ENCODE results near the gene RNF14. TPM values are rescaled to one million over a fixed set of nuclear protein-coding genes. Genes with fewer than 3 reads are reported as not detected.

RNF14 gene
- polyA plus RNA-seq, 3 donors: 17.8 to 35.5 (median 25.9) TPM

DNA sequence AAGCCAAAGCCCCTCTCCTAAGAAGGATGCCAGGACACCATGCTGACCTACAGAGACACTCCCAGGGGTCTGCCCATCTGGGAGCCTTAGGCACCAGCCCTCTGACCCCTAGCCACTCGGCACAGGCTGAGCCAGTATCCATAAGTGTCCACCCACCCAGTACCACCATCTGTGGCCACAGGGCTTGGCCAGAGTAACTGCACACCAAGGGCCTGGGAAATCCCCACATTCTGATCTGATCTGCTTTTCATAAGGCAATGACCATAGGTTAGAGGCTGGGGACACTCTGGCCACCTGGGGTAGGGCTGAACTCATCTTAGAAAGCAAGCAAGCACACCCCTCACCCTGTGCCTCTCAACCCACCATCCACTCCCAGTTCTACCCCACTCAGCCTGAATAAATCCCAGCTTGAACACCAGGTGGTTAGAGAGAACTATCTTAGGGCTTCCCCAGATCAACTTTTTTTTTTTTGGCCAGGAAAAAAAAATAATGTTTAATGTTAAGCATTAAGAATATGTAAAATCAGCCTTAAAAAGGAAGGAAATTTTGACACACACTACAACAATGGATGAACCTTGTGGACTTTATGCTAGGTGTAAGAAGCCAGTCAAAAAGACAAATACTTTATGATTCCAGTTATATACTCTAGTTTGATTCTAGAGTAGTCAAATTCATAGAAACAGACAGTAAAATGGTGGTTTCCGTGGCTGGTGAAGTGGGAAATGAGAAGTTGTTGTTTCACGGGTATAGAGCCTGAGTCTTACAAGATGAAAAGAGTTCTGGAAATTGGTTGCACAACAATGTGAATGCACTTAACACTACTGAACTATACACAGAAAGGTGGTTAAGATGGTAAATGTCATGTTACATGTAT, 37.7 kb downstream of the RNF14 start:
- WGBS, 3 donors: 62 to 90% (median 71%) methylated on average over 3 of the region's 3 CpGs

DNA sequence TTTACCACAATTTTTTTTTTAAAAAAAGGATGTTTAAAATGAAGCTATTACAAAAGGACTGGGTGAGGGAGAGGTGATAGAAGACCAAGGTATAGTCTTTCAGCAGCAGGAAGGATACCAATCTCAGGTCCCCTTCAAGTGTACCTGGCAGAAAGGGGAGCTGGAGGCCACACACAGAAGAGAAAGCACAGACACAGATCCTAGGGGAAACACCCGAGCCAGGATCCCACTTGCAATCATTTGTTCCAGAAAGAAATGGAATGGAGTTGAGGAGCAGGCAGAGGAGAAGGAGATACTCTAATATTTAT, 38.3 kb downstream of the RNF14 start:
- no peak overlapping the region for H3K27ac ChIP-seq (ENCODE audit: low read depth, low read length)
- 88 to 100% (median 88%) methylated on average over 1 of the region's 1 CpG for WGBS, 3 donors

More for the DNA sequence above, 37.7 kb downstream of the RNF14 start:
- no peak overlapping the region for H3K27ac ChIP-seq (ENCODE audit: low read depth, low read length)

DNA sequence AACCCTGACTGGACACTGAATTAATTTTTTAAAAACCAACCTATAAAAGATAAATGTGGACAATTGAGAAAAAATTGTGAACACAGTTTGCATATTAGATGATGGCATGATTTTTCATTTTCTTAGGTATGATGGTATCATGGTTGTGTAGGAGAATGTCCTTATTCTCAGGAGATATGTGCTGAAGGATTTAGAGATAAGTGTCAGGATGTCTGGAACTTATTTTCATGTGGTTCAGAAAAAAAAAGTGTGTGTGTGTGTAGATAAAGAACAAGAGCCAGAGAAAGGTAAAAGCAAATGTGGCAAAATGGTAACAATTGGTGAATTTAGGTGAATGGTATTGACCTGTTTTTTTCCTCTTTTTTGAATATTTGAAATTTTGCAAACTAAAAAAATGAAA, 39.9 kb downstream of the RNF14 start:
- no peak overlapping the region for H3K27ac ChIP-seq (ENCODE audit: low read depth, low read length)

DNA sequence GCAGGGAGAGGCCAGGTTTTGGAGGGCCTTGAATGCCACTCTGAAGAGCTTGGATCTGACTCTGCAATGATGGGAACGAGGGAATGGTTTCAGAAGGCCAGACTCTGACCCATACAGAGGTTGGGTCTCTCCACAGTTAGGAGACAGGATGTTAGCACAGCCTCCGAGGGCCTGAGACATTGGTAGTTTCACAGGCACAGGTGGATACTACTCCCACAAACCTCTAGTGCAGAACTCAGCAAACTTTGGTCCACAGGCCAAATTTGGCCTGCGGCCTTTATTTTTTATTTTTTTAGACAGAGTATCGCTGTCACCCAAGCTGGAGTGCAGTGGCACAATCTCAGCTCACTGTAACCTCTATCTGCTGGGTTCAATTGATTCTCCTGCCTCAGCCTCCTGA, 41.0 kb downstream of the RNF14 start:
- 85 to 91% (median 90%) methylated on average over 4 of the region's 4 CpGs for WGBS, 3 donors

DNA sequence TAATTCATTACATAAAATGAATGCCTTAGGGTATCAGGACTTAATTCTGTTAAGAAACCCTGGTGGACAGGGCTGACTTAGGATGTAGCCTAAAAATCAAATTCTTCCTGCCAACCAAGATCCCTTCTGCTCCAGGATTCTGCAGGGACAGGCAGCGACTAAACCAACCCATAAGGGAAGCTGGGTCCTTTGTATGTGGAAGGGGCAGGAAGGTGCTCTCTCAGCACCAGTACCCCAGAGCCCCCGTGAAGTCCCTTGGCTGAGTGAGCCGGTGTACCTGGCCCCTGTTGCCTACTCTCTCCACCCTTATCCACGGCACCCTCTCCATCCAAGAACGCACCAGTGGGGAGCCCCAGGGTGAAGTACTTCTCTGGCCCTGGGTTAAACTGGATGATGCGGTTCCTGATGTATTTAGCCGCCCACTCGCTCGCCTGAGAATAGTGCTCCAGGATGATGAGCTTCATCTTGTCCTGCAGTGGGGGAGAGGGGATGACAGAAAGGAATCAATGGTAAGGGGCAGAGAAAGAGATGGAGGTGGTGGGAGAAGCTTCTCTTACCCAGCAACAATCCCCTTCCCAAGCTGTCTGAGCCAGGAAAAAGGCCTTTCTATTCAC, 42.8 kb downstream of the RNF14 start:
- WGBS, 3 donors: 91 to 95% (median 92%) methylated on average over 9 of the region's 9 CpGs
- H3K27ac ChIP-seq (ENCODE audit: low read depth, low read length): no peak overlapping the region

More for the DNA sequence above, 41.0 kb downstream of the RNF14 start:
- H3K27ac ChIP-seq (ENCODE audit: low read depth, low read length): no peak overlapping the region

DNA sequence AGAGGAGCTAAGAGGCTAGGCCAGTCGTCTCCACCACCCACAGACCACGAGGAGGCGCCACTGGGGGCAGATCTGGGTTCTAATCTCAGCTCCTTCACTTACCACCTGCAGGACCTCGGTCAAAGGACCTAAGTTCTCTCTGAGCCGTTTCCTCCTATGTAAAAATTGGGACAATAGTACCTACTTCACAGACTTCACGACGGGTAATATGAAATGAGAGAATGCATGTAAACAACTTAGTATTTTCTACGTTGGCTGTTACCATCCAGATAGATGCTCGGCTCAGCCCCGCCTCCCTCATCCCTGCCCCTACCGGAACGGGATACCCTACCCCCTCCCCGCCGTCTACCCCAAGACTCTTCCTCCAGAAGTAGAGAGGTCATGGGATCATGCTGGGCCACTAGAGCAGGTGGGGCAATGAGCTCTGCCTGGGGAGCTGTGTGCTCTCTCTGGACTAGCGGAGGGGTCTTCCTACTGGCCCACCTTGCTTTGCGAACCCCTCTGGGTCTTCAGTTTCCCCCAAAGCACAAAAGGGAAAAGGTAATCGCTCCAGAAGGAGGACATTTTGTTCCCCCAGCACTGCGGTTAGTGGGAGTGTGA, 43.4 kb downstream of the RNF14 start:
- WGBS, 3 donors: 7 to 21% (median 16%) methylated on average over 17 to 18 of the region's 18 CpGs
- H3K27ac ChIP-seq (ENCODE audit: low read depth, low read length): no peak overlapping the region

DNA sequence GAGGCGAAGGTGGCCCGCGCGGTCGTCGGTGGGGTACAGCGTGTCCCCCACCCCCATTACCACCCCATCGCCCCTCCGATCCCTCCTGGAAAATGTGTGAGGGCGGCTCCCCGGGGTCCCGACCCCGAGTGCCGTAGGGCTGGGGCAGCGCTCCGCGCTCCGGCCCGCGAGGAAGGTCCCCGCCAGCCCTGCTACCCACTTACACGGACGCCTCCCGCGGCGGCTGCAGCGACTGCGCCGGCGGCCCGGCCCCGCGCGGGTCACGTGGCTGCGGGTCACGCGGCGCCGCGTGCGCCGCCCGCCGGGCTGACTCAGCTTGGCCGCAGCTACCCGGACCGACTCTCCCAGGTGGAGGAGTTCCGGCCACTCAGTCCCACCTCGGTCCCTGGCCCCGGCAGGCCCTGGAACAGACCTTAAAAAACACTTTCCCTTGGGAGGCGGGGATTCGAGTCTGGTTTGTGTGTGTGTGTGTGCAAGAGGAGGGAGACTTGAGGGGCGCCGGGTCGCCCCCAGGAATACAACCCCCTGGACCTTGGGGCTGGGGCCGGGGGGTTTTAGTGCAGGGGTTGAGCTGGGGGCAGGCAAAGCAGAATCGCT, 44.0 kb downstream of the RNF14 start, which contains the start of gene GNPDA1:
TSS of gene GNPDA1 (minus strand) at position 236 of the 597 bp plus-strand sequence. CDS start 992 bp downstream, outside the sequence.
- no peak within 1 kb of the TSS for H3K27ac ChIP-seq (ENCODE audit: low read depth, low read length)
- WGBS, 3 donors: 1 to 2% (median 1%) methylated on average over 53 to 58 of the region's 58 CpGs

DNA sequence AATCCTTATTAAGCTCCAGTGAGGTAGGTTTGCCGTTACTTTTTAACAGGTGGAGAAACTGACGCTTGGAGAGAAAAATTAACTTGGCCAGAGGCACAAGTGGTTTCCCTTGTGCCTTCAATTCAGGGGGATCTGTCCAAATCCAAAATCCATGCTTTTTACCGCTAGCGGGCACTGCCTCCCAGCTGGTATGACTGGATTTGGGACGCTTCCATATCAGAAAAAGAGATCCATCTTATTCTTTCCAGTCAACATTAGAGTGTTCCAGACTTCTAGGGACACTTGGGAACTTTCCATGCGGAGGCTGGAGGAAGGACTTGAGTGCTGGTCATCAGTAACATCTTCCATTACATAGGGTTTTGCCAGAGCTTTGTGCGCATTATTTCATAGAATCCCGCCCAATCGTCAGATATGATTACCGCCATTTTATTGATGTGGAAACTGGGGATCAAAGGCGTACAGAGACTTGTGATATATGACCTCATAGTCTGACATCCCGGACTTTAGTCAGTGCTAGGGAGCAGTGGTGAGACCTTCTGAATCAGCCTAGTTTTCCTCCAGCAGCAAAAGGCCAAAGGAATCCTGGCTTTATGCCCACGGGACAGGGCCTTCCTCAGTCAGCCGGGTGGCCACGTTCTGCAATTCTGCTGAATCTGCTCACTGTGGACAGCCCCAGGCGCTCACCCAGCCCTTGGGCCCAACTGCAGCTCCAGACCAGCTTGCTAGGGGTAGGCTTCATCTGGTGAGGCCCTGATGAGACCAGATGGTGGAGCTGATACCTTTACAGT, 45.0 kb downstream of the RNF14 start:
- WGBS, 3 donors: 84 to 88% (median 85%) methylated on average over 16 of the region's 16 CpGs
- no peak overlapping the region for H3K27ac ChIP-seq (ENCODE audit: low read depth, low read length)

DNA sequence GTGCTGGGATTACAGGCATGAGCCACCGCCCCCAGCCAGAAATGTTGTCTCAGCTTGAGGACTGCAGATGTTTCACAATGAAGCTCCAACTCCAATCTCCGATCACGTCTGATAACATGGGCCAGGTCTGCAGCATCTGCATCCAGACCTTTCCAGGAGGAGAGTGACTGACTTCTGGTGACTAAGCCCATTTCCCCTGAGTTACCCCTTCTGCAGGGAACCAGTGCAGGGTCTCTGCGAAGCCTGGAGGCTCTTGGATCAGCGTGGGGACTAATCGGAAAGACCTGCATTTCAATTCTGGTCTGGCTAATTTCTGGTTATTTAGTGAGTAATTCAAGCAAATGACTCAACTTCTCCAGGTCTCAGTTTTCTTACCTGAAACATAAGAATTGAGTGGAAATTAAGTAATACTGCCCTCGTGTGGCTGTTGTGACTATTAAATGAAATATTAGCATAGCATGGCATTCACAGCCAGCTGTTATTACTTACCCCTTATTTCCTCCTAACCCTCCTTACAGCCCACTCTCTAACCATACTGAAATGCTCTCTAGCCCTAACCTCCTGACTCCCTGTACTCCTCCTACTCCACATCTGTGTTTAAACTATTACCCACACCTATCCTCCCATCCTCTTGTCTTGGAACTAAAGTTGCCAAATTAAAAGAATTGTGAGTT, 46.1 kb downstream of the RNF14 start:
- WGBS, 3 donors: 47 to 61% (median 58%) methylated on average over 7 of the region's 7 CpGs
- H3K27ac ChIP-seq (ENCODE audit: low read depth, low read length): no peak overlapping the region

DNA sequence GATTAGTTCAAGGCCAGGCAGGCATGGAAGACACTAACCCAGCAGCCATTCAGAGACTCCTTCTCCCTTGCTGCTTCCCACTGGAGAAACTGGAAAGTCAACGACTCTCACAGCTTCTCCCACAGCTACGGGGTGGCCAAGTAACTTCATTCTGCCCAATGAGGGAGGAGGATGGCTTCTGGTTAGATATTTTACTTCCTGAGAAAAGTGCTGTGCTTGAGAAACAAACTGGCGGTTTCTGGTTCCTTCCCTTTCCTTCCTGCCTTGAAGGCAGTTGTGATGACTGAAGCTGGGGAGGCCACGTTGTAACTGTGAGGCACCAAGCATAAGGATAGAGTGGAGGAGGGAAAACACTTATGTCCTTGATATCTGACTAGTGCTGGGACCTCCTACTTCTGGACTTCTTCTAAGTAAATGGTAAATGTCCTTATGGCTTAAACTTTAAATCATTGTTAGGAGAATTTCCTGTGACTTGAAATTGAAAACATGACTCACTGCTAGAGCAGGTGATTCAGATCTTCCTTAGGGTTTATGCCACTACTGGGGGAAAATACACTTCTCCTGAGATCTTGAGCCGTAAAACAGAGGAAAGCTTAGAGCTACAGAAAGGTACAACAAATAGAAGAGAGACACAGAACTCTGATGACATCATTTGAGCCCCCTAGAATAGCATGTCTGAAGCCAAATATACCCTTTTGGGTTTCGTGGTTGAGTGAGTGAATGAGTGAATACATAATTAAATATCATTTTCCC, 47.1 kb downstream of the RNF14 start:
- no peak overlapping the region for H3K27ac ChIP-seq (ENCODE audit: low read depth, low read length)
- WGBS, 3 donors: 41 to 79% (median 68%) methylated on average over 6 of the region's 6 CpGs

DNA sequence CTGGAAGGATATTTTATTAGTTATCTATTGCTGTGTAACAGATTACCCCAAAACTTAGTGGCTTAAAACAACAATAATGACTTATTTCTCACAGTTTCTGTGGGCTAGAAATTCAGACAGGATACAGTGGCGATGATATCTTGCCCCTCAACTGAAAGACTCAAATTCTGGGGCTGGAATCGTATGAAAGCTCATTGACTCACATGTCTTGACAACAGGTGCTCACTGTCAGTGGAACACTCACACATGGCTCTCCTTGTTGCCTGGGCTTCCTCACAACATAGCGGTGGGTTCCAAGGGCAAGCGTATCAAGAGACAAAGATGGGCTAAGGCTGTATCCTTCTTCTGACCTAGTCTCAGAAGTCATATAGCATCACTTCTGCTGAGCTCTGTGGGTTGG, 47.7 kb downstream of the RNF14 start:
- 79 to 94% (median 89%) methylated on average over 4 of the region's 4 CpGs for WGBS, 3 donors
- H3K27ac ChIP-seq (ENCODE audit: low read depth, low read length): no peak overlapping the region

DNA sequence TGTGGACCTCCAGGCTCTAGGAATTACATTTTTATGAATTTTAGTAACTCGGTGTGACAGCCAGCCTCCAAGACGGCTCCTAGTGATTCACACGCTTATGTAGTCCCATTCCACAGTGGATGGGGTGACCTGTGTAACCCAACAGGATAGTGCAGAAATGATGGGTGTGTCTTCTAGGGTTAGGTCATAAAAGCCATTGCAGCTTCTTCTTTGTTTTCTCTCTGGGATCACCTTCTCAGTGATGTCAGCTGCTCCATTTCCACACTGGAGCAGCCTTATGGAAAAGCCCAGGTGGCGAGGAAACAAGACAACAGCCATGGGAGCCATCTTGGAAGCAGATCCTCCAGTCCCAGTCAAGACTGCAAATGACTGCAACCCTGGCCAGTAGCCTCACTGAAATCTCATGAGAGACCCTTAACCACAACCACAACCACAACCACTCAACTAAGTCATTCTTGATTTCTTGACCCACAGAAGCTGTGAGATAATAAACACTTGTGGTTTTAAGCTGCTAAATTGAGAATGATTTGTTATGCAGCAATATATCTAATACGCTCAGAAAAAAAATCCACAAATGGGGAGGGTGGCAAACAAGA, 49.0 kb downstream of the RNF14 start:
- no peak overlapping the region for H3K27ac ChIP-seq (ENCODE audit: low read depth, low read length)
- 91 to 92% (median 91%) methylated on average over 5 of the region's 5 CpGs for WGBS, 3 donors

DNA sequence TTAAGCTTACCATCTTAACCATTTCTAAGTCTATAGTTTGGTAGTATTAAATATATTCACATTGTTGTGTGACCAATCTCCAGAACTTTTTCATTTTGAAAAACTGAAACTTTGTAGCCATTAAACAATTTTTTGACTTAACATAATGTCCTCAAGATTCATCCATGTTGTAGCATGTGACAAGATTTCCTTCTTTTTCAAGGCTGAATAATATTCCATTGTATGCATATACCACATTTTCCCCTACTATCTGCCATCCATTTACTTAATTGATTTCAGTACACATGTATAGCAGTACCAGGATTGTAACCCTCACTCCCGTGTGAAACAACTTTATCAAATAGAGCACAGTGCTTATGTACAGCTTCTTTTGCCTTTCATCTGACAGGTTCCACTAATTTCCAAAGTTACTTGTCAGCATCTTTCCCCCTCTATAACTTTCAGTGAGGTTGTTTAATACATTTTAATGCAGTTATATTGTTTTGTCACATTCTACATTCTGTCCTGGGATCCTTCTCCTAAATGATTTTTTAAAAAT, 51.3 kb downstream of the RNF14 start:
- H3K27ac ChIP-seq (ENCODE audit: low read depth, low read length): no peak overlapping the region
- 67 to 94% (median 94%) methylated on average over 1 of the region's 1 CpG for WGBS, 3 donors

DNA sequence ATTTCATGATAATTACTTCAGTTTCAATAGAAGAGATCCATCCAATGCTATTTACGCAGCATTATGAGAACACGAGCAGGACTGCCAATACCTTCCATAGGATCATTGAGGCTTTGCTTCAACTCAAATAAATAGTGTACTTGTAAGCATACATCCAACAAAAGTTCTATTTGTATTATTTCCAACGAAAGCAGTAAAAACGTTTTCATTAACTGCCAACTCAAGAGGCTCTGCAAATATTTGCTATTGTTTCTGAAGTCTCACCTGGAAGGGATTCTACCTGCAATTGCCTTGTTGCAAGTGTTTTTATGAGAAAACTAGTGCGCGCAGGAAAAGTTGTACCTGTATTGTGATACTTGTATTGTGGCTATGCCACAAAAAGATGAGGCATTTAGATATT, 54.9 kb downstream of the RNF14 start:
- no peak overlapping the region for H3K27ac ChIP-seq (ENCODE audit: low read depth, low read length)
- WGBS, 3 donors: 69 to 91% (median 87%) methylated on average over 6 of the region's 6 CpGs

DNA sequence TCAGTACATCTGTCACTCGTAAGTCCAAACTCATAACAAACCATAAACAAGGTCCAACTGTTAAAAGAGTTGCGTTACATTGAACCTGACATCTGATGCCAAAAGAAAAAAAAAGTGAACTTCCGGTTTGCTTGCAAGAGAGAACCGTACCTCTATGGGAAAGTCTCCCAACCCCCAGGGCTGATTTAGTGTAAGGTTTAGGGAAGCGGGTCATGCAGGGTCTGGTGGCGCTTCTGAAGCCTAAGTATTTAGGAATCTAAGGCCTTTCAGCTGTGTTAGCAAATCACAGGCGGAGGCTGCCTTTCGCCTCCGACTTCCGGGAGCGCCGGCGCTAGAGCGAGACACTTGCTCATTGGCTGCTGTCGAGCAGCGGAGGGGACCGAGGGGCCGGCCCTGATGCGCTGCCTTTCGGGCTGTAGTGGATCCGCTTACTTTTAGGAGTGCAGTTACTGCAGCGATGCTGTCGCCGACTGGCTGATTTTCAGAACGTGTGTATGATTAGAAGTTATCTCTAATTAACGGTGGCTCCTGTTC, 55.9 kb downstream of the RNF14 start:
- WGBS, 3 donors: 0 to 1% (median 0%) methylated on average over 26 of the region's 26 CpGs
- H3K27ac ChIP-seq (ENCODE audit: low read depth, low read length): no peak overlapping the region

DNA sequence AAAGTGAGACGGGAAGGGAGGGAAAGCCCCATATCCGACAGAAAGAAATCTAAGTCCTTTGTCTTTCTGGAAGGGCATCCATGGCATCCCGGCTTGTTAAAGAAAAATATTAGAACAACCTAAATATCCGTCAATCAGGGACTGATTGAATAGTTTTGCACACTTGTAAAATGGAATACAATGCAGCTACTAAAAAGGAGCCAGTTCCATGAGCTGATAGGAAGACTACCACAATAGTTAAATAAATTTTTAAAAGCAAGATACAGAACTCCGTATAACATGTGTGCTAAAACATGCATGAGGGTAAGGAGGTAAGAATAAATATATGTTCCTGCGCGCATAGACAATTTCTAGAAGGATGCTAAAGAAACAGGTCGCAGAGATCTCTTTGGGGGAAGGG, 56.7 kb downstream of the RNF14 start:
- 73 to 79% (median 76%) methylated on average over 8 of the region's 8 CpGs for WGBS, 3 donors
- H3K27ac ChIP-seq (ENCODE audit: low read depth, low read length): no peak overlapping the region

All from adipose tissue (tissue), 3 donors.